HepG2 (cell line): ENCODE data around the gene DSC2. TPM values are rescaled to one million over a fixed set of nuclear protein-coding genes. Genes with fewer than 3 reads are reported as not detected.

Experiments
- ARHGAP35 ChIP-seq: sonication (generic); formaldehyde crosslinking; IDR thresholded peaks from 2 replicates; pipeline ENCODE4 v1.9.0; 2022; ENCODE audit warnings: mild to moderate bottlenecking, inconsistent platforms, moderate library complexity, missing genetic modification reagents, borderline replicate concordance
- CBX5 ChIP-seq: sonication (generic); formaldehyde crosslinking; IDR thresholded peaks from 2 replicates; pipeline ENCODE4 v1.4.0; 2020; ENCODE audit warnings: missing genetic modification reagents, borderline replicate concordance
- CREBL2 ChIP-seq: sonication (generic); formaldehyde crosslinking; IDR thresholded peaks from 2 replicates; pipeline ENCODE4 v1.8.1; 2023; ENCODE audit warnings: missing genetic modification reagents, mild to moderate bottlenecking, borderline replicate concordance
- FOXO1 ChIP-seq: sonication (generic); formaldehyde crosslinking; IDR thresholded peaks from 2 replicates; pipeline ENCODE4 v1.4.0; 2020; ENCODE audit warnings: missing genetic modification reagents
- GATAD1 ChIP-seq: IDR thresholded peaks from 2 replicates; pipeline ENCODE4 v1.6.1; 2016; ENCODE audit warnings: missing genetic modification reagents, missing compliant biosample characterization
- KAT7 ChIP-seq: IDR thresholded peaks from 2 replicates; pipeline ENCODE4 v1.6.1; 2018; ENCODE audit warnings: borderline replicate concordance, missing compliant biosample characterization
- KDM6A ChIP-seq: IDR thresholded peaks from 2 replicates; pipeline ENCODE4 v1.6.1; 2016; ENCODE audit warnings: low read depth
- MAX ChIP-seq: IDR thresholded peaks from 2 replicates; pipeline ENCODE4 v1.6.1; 2012; ENCODE audit warnings: inconsistent platforms
- UBTF ChIP-seq: sonication (generic); formaldehyde crosslinking; IDR thresholded peaks from 2 replicates; pipeline ENCODE4 v1.4.0; 2020; ENCODE audit warnings: mild to moderate bottlenecking, missing genetic modification reagents
- ZBTB43 ChIP-seq: sonication (generic); formaldehyde crosslinking; conservative IDR thresholded peaks from 2 replicates; pipeline ENCODE4 v1.4.0; 2020; ENCODE audit warnings: missing genetic modification reagents
- ZNF879 ChIP-seq: sonication (generic); formaldehyde crosslinking; IDR thresholded peaks from 2 replicates; pipeline ENCODE4 v1.8.1; 2023; ENCODE audit warnings: missing genetic modification reagents
- polyA plus RNA-seq, 8 experiments: library from polyadenylated mRNA; depleted of rRNA in 3 of 8; stranded (reverse) in 7 of 8; unstranded in 1 of 8; fragments of >200 nt; fragmentation: Illumina TruSeq in 4 of 8; extraction: Trizol in 4 of 8; gene quantifications; 2 replicates each; pipeline versions ENCODE4 v1.2.1 to v1.2.3, GENCODE V29; 2011 to 2016; ENCODE audit warnings: low read depth in 4 of 8, missing spikeins in 1 of 8, mixed read lengths in 1 of 8; ENCODE audit not compliant: insufficient read depth in 1 of 8
- total RNA-seq, 5 experiments: library from RNA; depleted of rRNA; stranded (reverse); fragments of >200 nt; fragmentation: Illumina TruSeq; extraction: Trizol; gene quantifications; 2 replicates each; pipeline ENCODE4 v1.2.3, GENCODE V29; 2016; ENCODE audit warnings: low read depth in 1 of 5
- TF ChIP-seq, protein P1 (sequence below): IDR thresholded peaks from 2 replicates; pipeline ENCODE4 v1.6.1; 2016
- TF ChIP-seq, protein P2 (sequence below): sonication (generic); formaldehyde crosslinking; IDR thresholded peaks from 2 replicates; pipeline ENCODE4 v1.4.0; 2020; ENCODE audit warnings: missing genetic modification reagents
- TF ChIP-seq, protein P3 (sequence below): sonication (generic); formaldehyde crosslinking; IDR thresholded peaks from 2 replicates; pipeline ENCODE4 v1.4.0; 2020; ENCODE audit warnings: mild to moderate bottlenecking, missing genetic modification reagents, borderline replicate concordance

Gene DSC2
- total and polyA plus RNA-seq, 2 of the 13 experiments (the other 11 are each of a cell fraction or from before 2014, with no cell fraction given): 7.2 to 24.9 TPM

DNA sequence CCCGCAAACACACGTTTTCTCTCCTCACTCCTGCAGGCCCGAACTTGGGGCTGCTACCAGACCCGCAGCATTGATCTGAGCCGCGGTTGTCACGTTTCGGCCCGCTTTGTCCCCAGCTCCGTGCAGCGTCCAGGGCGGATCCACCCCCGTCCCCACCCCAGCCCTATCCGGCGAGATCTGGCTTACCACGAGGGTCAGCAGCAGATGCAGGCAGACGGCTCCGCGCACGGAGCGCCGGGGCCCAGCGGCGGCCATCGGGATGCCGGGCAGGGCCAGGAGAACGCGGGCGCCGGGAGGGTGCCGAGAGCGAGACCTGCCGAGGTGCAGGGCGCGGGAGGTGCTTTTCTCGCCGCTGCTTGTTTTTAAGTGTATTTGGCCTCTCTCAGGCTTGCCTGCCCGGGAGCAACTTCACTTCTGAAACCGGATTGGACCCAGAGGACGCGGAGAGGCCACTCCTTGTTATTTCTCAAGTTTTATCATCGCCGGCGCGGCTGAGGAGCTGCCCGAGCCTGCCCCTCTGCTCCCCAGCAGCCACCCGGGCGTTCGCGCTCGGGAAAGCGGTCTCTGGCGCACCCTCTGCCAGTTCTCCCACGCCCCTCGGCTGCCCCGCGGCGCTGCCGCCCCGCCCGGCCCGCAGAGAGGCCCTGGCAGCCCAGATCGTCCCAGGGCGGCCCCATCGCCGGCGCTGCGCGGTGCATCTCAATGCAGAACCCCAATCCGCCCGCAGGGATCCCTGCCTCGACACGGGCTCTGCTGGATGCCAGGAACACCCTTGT lies 59.6 kb downstream of the DSC2 start, which contains the start of gene DSC3 (continued):
- TF ChIP-seq, protein P1, sequence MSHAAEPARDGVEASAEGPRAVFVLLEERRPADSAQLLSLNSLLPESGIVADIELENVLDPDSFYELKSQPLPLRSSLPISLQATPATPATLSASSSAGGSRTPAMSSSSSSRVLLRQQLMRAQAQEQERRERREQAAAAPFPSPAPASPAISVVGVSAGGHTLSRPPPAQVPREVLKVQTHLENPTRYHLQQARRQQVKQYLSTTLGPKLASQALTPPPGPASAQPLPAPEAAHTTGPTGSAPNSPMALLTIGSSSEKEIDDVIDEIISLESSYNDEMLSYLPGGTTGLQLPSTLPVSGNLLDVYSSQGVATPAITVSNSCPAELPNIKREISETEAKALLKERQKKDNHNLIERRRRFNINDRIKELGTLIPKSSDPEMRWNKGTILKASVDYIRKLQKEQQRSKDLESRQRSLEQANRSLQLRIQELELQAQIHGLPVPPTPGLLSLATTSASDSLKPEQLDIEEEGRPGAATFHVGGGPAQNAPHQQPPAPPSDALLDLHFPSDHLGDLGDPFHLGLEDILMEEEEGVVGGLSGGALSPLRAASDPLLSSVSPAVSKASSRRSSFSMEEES: no peak
- no peak for TF ChIP-seq CREBL2 (CRISPR knock-in tag)
- no peak for TF ChIP-seq GATAD1
- no peak for TF ChIP-seq CBX5 (CRISPR knock-in tag)
- TF ChIP-seq ZBTB43 (CRISPR knock-in tag): no peak
- TF ChIP-seq MAX: peak; percentile 11; the same call in 1 of the 2 replicates
- TF ChIP-seq UBTF (CRISPR knock-in tag): peak; percentile 63; the same call in 1 of the 2 replicates
- no peak for TF ChIP-seq KAT7 (CRISPR knock-in tag)
- no peak for TF ChIP-seq KDM6A (CRISPR knock-in tag)
- TF ChIP-seq, protein P2, sequence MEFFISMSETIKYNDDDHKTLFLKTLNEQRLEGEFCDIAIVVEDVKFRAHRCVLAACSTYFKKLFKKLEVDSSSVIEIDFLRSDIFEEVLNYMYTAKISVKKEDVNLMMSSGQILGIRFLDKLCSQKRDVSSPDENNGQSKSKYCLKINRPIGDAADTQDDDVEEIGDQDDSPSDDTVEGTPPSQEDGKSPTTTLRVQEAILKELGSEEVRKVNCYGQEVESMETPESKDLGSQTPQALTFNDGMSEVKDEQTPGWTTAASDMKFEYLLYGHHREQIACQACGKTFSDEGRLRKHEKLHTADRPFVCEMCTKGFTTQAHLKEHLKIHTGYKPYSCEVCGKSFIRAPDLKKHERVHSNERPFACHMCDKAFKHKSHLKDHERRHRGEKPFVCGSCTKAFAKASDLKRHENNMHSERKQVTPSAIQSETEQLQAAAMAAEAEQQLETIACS: no peak
- no peak for TF ChIP-seq ZNF879
- no peak for TF ChIP-seq ARHGAP35 (CRISPR knock-in tag)
- TF ChIP-seq, protein P3, sequence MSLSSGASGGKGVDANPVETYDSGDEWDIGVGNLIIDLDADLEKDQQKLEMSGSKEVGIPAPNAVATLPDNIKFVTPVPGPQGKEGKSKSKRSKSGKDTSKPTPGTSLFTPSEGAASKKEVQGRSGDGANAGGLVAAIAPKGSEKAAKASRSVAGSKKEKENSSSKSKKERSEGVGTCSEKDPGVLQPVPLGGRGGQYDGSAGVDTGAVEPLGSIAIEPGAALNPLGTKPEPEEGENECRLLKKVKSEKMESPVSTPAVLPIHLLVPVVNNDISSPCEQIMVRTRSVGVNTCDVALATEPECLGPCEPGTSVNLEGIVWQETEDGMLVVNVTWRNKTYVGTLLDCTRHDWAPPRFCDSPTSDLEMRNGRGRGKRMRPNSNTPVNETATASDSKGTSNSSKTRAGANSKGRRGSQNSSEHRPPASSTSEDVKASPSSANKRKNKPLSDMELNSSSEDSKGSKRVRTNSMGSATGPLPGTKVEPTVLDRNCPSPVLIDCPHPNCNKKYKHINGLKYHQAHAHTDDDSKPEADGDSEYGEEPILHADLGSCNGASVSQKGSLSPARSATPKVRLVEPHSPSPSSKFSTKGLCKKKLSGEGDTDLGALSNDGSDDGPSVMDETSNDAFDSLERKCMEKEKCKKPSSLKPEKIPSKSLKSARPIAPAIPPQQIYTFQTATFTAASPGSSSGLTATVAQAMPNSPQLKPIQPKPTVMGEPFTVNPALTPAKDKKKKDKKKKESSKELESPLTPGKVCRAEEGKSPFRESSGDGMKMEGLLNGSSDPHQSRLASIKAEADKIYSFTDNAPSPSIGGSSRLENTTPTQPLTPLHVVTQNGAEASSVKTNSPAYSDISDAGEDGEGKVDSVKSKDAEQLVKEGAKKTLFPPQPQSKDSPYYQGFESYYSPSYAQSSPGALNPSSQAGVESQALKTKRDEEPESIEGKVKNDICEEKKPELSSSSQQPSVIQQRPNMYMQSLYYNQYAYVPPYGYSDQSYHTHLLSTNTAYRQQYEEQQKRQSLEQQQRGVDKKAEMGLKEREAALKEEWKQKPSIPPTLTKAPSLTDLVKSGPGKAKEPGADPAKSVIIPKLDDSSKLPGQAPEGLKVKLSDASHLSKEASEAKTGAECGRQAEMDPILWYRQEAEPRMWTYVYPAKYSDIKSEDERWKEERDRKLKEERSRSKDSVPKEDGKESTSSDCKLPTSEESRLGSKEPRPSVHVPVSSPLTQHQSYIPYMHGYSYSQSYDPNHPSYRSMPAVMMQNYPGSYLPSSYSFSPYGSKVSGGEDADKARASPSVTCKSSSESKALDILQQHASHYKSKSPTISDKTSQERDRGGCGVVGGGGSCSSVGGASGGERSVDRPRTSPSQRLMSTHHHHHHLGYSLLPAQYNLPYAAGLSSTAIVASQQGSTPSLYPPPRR: no peak
- TF ChIP-seq FOXO1 (CRISPR knock-in tag): no peak
